ENCODE data around the gene OSBP. TPM values are rescaled to one million over a fixed set of nuclear protein-coding genes. Genes with fewer than 3 reads are reported as not detected.

Gene OSBP
- total and polyA plus RNA-seq, 9 of the 15 experiments (the other 6 are each of a cell fraction or from before 2014, with no cell fraction given): 11.7 to 49.0 (median 28.7) TPM

DNA sequence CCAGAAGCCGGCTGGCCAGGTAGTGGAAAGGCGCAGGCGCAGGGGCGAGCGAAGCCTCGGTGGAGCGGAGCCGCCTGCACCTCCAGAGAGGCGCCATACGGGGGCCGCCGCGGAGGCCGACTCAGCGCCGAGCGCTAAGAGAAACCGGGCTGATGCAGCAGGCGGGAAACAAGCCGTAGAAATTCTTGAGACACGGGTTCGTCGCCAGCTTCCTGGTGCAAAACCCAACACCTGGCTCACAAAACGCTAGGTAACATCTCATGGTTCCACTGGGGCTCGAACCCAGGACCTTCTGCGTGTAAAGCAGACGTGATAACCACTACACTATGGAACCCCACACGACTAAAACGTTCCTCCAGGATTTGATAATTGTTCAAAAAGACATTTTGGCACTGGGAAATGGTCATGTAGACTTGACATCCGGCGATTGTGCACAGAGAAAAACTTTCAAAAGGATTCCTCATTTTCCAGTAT, 65.2 kb downstream of the OSBP start (continued):
- TF ChIP-seq, protein P1, sequence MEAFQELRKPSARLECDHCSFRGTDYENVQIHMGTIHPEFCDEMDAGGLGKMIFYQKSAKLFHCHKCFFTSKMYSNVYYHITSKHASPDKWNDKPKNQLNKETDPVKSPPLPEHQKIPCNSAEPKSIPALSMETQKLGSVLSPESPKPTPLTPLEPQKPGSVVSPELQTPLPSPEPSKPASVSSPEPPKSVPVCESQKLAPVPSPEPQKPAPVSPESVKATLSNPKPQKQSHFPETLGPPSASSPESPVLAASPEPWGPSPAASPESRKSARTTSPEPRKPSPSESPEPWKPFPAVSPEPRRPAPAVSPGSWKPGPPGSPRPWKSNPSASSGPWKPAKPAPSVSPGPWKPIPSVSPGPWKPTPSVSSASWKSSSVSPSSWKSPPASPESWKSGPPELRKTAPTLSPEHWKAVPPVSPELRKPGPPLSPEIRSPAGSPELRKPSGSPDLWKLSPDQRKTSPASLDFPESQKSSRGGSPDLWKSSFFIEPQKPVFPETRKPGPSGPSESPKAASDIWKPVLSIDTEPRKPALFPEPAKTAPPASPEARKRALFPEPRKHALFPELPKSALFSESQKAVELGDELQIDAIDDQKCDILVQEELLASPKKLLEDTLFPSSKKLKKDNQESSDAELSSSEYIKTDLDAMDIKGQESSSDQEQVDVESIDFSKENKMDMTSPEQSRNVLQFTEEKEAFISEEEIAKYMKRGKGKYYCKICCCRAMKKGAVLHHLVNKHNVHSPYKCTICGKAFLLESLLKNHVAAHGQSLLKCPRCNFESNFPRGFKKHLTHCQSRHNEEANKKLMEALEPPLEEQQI (IDR thresholded peaks at IDR 0.05): peak; percentile 83
- TF ChIP-seq ZNF217 (CRISPR knock-in tag; IDR thresholded peaks at IDR 0.05): no peak
- TF ChIP-seq BRD9 (IDR thresholded peaks at IDR 0.05; ENCODE audit: low read depth, partially characterized antibody): peak; percentile 91
- TF ChIP-seq NFE2L1 (tag; IDR thresholded peaks at IDR 0.05; ENCODE audit: borderline replicate concordance, low read depth): no peak
- no peak for TF ChIP-seq MBD1 (CRISPR knock-in tag; IDR thresholded peaks at IDR 0.05)
- TF ChIP-seq ETV6 (IDR thresholded peaks at IDR 0.05; ENCODE audit: borderline replicate concordance in 1 of 2, low read depth in 2 of 2, low read length in 1 of 2): no peak
- TF ChIP-seq ETV6 (CRISPR knock-in tag; IDR thresholded peaks at IDR 0.05; ENCODE audit: borderline replicate concordance): no peak
- TF ChIP-seq EWSR1 (IDR thresholded peaks at IDR 0.05; ENCODE audit: borderline replicate concordance, low read depth, partially characterized antibody): no peak
- peak; percentile 17; the same call in 1 of the 2 replicates for TF ChIP-seq DPF2 (IDR thresholded peaks at IDR 0.05)
- peak; percentile 10; the same call in 1 of the 2 replicates for TF ChIP-seq HDAC2 (IDR thresholded peaks at IDR 0.05)
- TF ChIP-seq ZNF354B (CRISPR knock-in tag; IDR thresholded peaks at IDR 0.05): no peak
- peak; percentile 18; the same call in 1 of the 2 replicates for TF ChIP-seq NCOA1 (IDR thresholded peaks at IDR 0.05; ENCODE audit: low read depth)
- TF ChIP-seq ESRRB (CRISPR knock-in tag; IDR thresholded peaks at IDR 0.05; ENCODE audit: borderline replicate concordance): no peak
- no peak for TF ChIP-seq RBM25 (IDR thresholded peaks at IDR 0.05; ENCODE audit: low read depth, low read length, severe bottlenecking)
- no peak for TF ChIP-seq SRSF1 (IDR thresholded peaks at IDR 0.05; ENCODE audit: low read depth, low read length)
- TF ChIP-seq SRSF3 (IDR thresholded peaks at IDR 0.05; ENCODE audit: insufficient read depth, low read length): no peak
- peak; percentile 86 for TF ChIP-seq POLR2G (IDR thresholded peaks at IDR 0.05; ENCODE audit: low read depth, low read length)
- peak; percentile 55; the same call in 1 of the 2 replicates for TF ChIP-seq ZBTB33 (CRISPR knock-in tag; IDR thresholded peaks at IDR 0.05)
- TF ChIP-seq, protein P2, sequence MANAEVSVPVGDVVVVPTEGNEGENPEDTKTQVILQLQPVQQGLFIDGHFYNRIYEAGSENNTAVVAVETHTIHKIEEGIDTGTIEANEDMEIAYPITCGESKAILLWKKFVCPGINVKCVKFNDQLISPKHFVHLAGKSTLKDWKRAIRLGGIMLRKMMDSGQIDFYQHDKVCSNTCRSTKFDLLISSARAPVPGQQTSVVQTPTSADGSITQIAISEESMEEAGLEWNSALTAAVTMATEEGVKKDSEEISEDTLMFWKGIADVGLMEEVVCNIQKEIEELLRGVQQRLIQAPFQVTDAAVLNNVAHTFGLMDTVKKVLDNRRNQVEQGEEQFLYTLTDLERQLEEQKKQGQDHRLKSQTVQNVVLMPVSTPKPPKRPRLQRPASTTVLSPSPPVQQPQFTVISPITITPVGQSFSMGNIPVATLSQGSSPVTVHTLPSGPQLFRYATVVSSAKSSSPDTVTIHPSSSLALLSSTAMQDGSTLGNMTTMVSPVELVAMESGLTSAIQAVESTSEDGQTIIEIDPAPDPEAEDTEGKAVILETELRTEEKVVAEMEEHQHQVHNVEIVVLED (CRISPR knock-in tag; IDR thresholded peaks at IDR 0.05): no peak
- TF ChIP-seq, protein P3, sequence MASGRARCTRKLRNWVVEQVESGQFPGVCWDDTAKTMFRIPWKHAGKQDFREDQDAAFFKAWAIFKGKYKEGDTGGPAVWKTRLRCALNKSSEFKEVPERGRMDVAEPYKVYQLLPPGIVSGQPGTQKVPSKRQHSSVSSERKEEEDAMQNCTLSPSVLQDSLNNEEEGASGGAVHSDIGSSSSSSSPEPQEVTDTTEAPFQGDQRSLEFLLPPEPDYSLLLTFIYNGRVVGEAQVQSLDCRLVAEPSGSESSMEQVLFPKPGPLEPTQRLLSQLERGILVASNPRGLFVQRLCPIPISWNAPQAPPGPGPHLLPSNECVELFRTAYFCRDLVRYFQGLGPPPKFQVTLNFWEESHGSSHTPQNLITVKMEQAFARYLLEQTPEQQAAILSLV (tag; IDR thresholded peaks at IDR 0.05): no peak

Data from K562 (cell line).